ENCODE measurements around the gene GK.

GRCh38 chrX:30626402-30626801, 26.8 kb upstream of the GK start:
- TF ChIP-seq CTCF (IDR thresholded peaks at IDR 0.05) (no peak), POLR2A (IDR thresholded peaks at IDR 0.05) (no peak)
